Thoracic aorta (tissue), 2 donors: ENCODE measurements around the gene DLL1. TPM values are rescaled to one million over a fixed set of nuclear protein-coding genes. Genes with fewer than 3 reads are reported as not detected.
"Not testable (repeated sequence)": the region's sequence is repeated elsewhere in the genome, so short reads cannot be mapped to it uniquely, and the experiment has no call there.

Experiments
- ATAC-seq: fragments of 150-250 bp; one replicate; pipeline ENCODE4 v1.8.0; 2017; ENCODE audit warnings: low read depth; ENCODE audit not compliant: insufficient number of reproducible peaks, low FRiP score
- DNase-seq: peaks from one replicate; pipeline ENCODE4 v3.0.0-alpha.2; 2020; ENCODE audit warnings: low spot score
- H3K27ac ChIP-seq, 2 donors: fragments of 200-600 bp; sonication (generic); 1 replicate in 1 of 2; 2 replicates in 1 of 2; pipeline ENCODE4 v1.5.1; 2016; ENCODE audit warnings: mild to moderate bottlenecking in 2 of 2, moderate library complexity in 2 of 2
- H3K27me3 ChIP-seq: fragments of 200-600 bp; sonication (generic); replicated peaks from 2 replicates; pipeline ENCODE4 v1.6.0; 2016; ENCODE audit warnings: mild to moderate bottlenecking; ENCODE audit not compliant: insufficient read depth
- H3K36me3 ChIP-seq: fragments of 200-600 bp; sonication (generic); one replicate; pipeline ENCODE4 v1.5.1; 2016
- H3K4me1 ChIP-seq, 2 donors: fragments of 200-600 bp; sonication (generic); 1 replicate in 1 of 2; 2 replicates in 1 of 2; pipeline versions ENCODE4 v1.5.1 to v1.6.0; 2016; ENCODE audit warnings: low read depth in 2 of 2, mild to moderate bottlenecking in 1 of 2; ENCODE audit not compliant: control insufficient read depth in 1 of 2
- H3K4me3 ChIP-seq: fragments of 200-600 bp; sonication (generic); 2 replicates; pipeline ENCODE4 v1.5.1; 2016; ENCODE audit warnings: mild to moderate bottlenecking
- H3K9me3 ChIP-seq: fragments of 200-600 bp; sonication (generic); 2 replicates; pipeline ENCODE4 v1.5.1; 2016
- CTCF ChIP-seq: fragments of 200-600 bp; sonication (generic); IDR thresholded peaks from one replicate; pipeline ENCODE4 v1.5.1; 2019; ENCODE audit warnings: antibody characterized with exemption
- total RNA-seq, 2 donors: library from RNA; depleted of rRNA; stranded (reverse); fragments of >200 nt; gene quantifications; one replicate each; pipeline versions ENCODE4 v1.1.0 to v1.2.3, GENCODE V29; 2016

Gene DLL1
- 10 to 100 TPM in 1 of 2 donors, 1 to 10 TPM in 1; 6.1 to 12.6 TPM for total RNA-seq

GRCh38 chr6:170290296-170291128, at the start of gene DLL1:
DLL1 (minus strand) TSS chr6:170291078; CDS start chr6:170290139, 939 bp downstream.
- DNase-seq (no peak), ATAC-seq (no peak)
- Histone ChIP-seq H3K27me3 (peaks cover under 1% of the 10 kb centered on the region), H3K4me1 (peaks cover 12 to 47% of the 10 kb centered on the region in 2 donors), H3K4me3 (peak within 1 kb of the TSS; percentile 88), H3K9me3 (no peaks in the 10 kb centered on the region), H3K27ac (no peak within 1 kb of the TSS), H3K36me3 (no peaks in the 10 kb centered on the region)
- no peak for TF ChIP-seq CTCF

GRCh38 chr6:170335199-170335598, 44.3 kb upstream of the DLL1 start:
- ATAC-seq, H3K4me1 ChIP-seq, H3K9me3 ChIP-seq, H3K36me3 ChIP-seq, H3K27me3 ChIP-seq, H3K4me3 ChIP-seq, DNase-seq, H3K27ac ChIP-seq: not testable (repeated sequence)

GRCh38 chr6:170329321-170329720, 38.4 kb upstream of the DLL1 start:
- Histone ChIP-seq H3K4me1 (no peaks in the 10 kb centered on the region), H3K27ac (no peak overlapping the region), H3K4me3 (no peak overlapping the region), H3K27me3 (no peaks in the 10 kb centered on the region), H3K9me3 (no peaks in the 10 kb centered on the region), H3K36me3 (peaks cover 28% of the 10 kb centered on the region)
- DNase-seq (no peak), ATAC-seq (no peak)
- TF ChIP-seq CTCF: no peak

- no peaks in the 10 kb centered on the region for H3K9me3 ChIP-seq
- H3K36me3 ChIP-seq: peaks cover 6% of the 10 kb centered on the region
- H3K27me3 ChIP-seq: no peaks in the 10 kb centered on the region
- ATAC-seq (no peak), DNase-seq (no peak)
- H3K4me1 ChIP-seq: no peaks in the 10 kb centered on the region
- H3K4me3 ChIP-seq: no peak overlapping the region
- H3K27ac ChIP-seq: no peak overlapping the region
- TF ChIP-seq CTCF: no peak
Observed at GRCh38 chr6:170317718-170318117, 26.8 kb upstream of the DLL1 start.

- TF ChIP-seq CTCF: no peak
- Histone ChIP-seq H3K4me3 (no peak overlapping the region), H3K4me1 (no peaks in the 10 kb centered on the region), H3K36me3 (peaks cover 5% of the 10 kb centered on the region), H3K9me3 (no peaks in the 10 kb centered on the region), H3K27me3 (no peaks in the 10 kb centered on the region), H3K27ac (no peak overlapping the region)
- DNase-seq: no peak
- ATAC-seq: no peak
Observed at GRCh38 chr6:170317076-170317475, 26.2 kb upstream of the DLL1 start.

- no peak for DNase-seq
- Histone ChIP-seq H3K9me3 (no peaks in the 10 kb centered on the region), H3K36me3 (peaks cover 3% of the 10 kb centered on the region), H3K27me3 (no peaks in the 10 kb centered on the region), H3K4me3 (no peak overlapping the region), H3K4me1 (no peaks in the 10 kb centered on the region), H3K27ac (no peak overlapping the region)
- ATAC-seq: no peak
- TF ChIP-seq CTCF: no peak
Observed at GRCh38 chr6:170316071-170316470, 25.2 kb upstream of the DLL1 start.
